ENCODE data around the gene SMYD3.
A peak's percentile ranks its signal among the peaks of the same experiment; 100 is the strongest.

SMYD3 gene

GRCh38 chr1:246460406-246460805, 46.7 kb downstream of the SMYD3 start:
- Mint-ChIP-seq H3K27me3 (no peaks in the 10 kb centered on the region), H3K4me3 (no peak overlapping the region), H3K4me1 (ENCODE audit: low read depth) (peaks cover 23% of the 10 kb centered on the region), H3K36me3 (ENCODE audit: low read depth) (peaks cover 16% of the 10 kb centered on the region), H3K27ac (no peak overlapping the region), H3K9me3 (no peaks in the 10 kb centered on the region)

DNA sequence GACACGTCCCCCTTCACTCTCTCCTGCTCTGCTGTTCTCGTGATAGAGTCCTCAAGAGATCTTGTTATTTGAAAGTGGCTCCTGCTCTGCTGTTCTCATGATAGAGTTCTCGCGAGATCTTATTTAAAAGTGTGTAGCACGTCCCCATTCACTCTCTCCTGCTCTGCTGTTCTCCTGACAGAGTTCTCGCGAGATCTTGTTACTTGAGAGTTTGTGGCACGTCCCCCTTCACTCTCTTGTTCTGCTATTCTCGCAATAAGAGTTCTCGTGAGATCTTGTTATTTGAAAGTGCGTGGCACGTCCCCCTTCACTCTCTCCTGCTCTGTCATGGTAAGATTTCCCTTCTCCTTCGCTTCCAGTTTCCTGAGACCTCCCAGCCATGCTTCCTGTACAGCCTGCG, 47.9 kb downstream of the SMYD3 start:
- peaks cover 23% of the 10 kb centered on the region for H3K4me1 Mint-ChIP-seq (ENCODE audit: low read depth)
- no peaks in the 10 kb centered on the region for H3K9me3 Mint-ChIP-seq
- no peak overlapping the region for H3K4me3 Mint-ChIP-seq
- no peaks in the 10 kb centered on the region for H3K27me3 Mint-ChIP-seq
- H3K27ac Mint-ChIP-seq: no peak overlapping the region
- H3K36me3 Mint-ChIP-seq (ENCODE audit: low read depth): peaks cover 16% of the 10 kb centered on the region

DNA sequence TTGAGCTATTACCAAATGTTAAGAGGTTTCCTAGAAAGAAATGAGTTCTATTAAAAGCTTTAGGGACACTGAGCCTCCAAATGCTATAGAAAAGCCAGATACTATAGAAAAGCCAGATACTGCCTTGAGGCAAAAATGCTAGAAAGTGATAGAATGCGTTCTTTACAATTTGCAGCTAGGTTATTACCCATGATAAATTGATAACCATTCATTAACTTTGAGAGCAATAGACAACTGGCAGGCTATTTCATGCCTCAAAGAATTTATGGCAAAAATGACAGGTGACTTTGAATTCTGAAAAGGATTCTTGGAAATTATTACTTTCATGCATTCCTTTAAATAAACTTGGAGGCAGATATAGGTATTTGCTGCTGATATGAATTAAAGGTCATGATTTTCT, 51.6 kb downstream of the SMYD3 start:
- Mint-ChIP-seq H3K4me3 (no peak overlapping the region), H3K36me3 (ENCODE audit: low read depth) (peaks cover 16% of the 10 kb centered on the region), H3K9me3 (no peaks in the 10 kb centered on the region), H3K27me3 (no peaks in the 10 kb centered on the region), H3K4me1 (ENCODE audit: low read depth) (peaks cover 23% of the 10 kb centered on the region), H3K27ac (no peak overlapping the region)

- no peaks in the 10 kb centered on the region for H3K9me3 Mint-ChIP-seq
- peaks cover 12% of the 10 kb centered on the region for H3K36me3 Mint-ChIP-seq (ENCODE audit: low read depth)
- H3K4me1 Mint-ChIP-seq (ENCODE audit: low read depth): peaks cover 19% of the 10 kb centered on the region
- no peak overlapping the region for H3K27ac Mint-ChIP-seq
- H3K27me3 Mint-ChIP-seq: no peaks in the 10 kb centered on the region
- H3K4me3 Mint-ChIP-seq: no peak overlapping the region
Observed at GRCh38 chr1:246454655-246455054, 52.4 kb downstream of the SMYD3 start.

GRCh38 chr1:246450611-246451251, 56.3 kb downstream of the SMYD3 start:
- Mint-ChIP-seq H3K27me3 (no peaks in the 10 kb centered on the region), H3K36me3 (ENCODE audit: low read depth) (peaks cover 9% of the 10 kb centered on the region), H3K9me3 (peaks cover 3% of the 10 kb centered on the region), H3K27ac (no peak overlapping the region), H3K4me3 (no peak overlapping the region), H3K4me1 (ENCODE audit: low read depth) (peaks cover 4% of the 10 kb centered on the region)

- no peak overlapping the region for H3K27ac Mint-ChIP-seq
- peaks cover 3% of the 10 kb centered on the region for H3K9me3 Mint-ChIP-seq
- H3K4me1 Mint-ChIP-seq (ENCODE audit: low read depth): peaks cover 5% of the 10 kb centered on the region
- peaks cover 9% of the 10 kb centered on the region for H3K36me3 Mint-ChIP-seq (ENCODE audit: low read depth)
- H3K27me3 Mint-ChIP-seq: no peaks in the 10 kb centered on the region
- H3K4me3 Mint-ChIP-seq: no peak overlapping the region
Observed at GRCh38 chr1:246448373-246448772, 58.7 kb downstream of the SMYD3 start.

- Mint-ChIP-seq H3K27me3 (no peaks in the 10 kb centered on the region), H3K27ac (no peak overlapping the region), H3K9me3 (peaks cover 3% of the 10 kb centered on the region), H3K4me1 (ENCODE audit: low read depth) (peaks cover 5% of the 10 kb centered on the region), H3K36me3 (ENCODE audit: low read depth) (peaks cover 9% of the 10 kb centered on the region), H3K4me3 (no peak overlapping the region)
Observed at GRCh38 chr1:246447501-246447900, 59.6 kb downstream of the SMYD3 start.

DNA sequence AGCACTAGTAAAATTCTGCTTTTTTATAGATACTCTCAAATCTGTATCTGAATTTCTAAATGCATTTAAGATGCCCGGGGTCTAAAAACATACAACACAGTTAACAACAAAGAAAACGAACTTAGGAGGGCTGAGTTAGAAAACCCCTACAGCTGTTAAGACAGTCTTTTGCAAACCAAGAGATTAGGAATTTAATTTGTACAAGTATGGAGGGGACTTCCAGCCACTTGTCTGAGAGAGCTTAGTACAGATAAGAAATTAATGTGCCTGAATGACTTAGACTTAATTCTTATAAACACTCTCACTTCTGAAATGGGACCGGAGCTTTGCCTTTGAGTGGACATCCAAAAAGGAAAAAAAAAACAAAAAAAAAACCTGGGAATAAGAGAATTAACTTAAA, 61.6 kb downstream of the SMYD3 start:
- Mint-ChIP-seq H3K4me3 (no peak overlapping the region), H3K36me3 (ENCODE audit: low read depth) (peaks cover 9% of the 10 kb centered on the region), H3K27me3 (no peaks in the 10 kb centered on the region), H3K27ac (no peak overlapping the region), H3K9me3 (peaks cover 3% of the 10 kb centered on the region), H3K4me1 (ENCODE audit: low read depth) (peaks cover 5% of the 10 kb centered on the region)

- Mint-ChIP-seq H3K27ac (no peak overlapping the region), H3K27me3 (no peaks in the 10 kb centered on the region), H3K9me3 (peaks cover 3% of the 10 kb centered on the region), H3K4me1 (ENCODE audit: low read depth) (peaks cover 5% of the 10 kb centered on the region), H3K4me3 (no peak overlapping the region), H3K36me3 (ENCODE audit: low read depth) (peaks cover 16% of the 10 kb centered on the region)
Observed at GRCh38 chr1:246444617-246445016, 62.5 kb downstream of the SMYD3 start.

GRCh38 chr1:246437961-246438360, 69.1 kb downstream of the SMYD3 start:
- Mint-ChIP-seq H3K36me3 (ENCODE audit: low read depth) (peaks cover 42% of the 10 kb centered on the region), H3K4me3 (no peak overlapping the region), H3K27ac (no peak overlapping the region), H3K4me1 (ENCODE audit: low read depth) (peaks cover 10% of the 10 kb centered on the region), H3K9me3 (peaks cover 17% of the 10 kb centered on the region), H3K27me3 (no peaks in the 10 kb centered on the region)

DNA sequence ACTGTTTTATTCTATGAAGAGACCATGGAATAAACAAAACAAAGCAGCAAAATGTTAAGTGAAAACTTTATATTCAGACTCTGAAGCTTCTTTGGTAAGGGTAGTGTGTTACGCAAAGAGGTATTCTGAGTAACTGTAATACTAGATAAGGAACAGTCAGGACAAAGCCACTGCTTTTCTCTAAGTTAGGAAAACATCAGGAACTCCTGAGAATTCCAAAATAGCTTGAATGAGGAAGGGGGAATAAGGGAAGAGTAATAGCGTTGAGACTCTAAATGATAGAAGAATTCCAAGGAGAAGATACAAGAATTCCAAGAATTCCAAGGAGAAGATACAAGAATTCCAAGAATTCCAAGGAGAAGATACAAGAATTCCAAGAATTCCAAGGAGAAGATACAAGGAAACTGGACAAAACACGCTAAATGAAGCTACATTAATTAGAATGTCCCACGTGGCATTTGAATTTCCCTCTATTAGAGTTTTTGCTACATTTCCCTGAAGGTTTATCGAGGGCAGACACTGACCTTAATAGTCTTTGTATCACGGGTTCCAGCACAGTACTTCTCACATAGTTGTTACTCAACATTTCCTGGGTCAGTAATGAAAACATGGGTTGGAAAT, 71.5 kb downstream of the SMYD3 start:
- H3K4me3 Mint-ChIP-seq: no peak overlapping the region
- peaks cover 10% of the 10 kb centered on the region for H3K4me1 Mint-ChIP-seq (ENCODE audit: low read depth)
- H3K27me3 Mint-ChIP-seq: no peaks in the 10 kb centered on the region
- H3K27ac Mint-ChIP-seq: no peak overlapping the region
- peaks cover 53% of the 10 kb centered on the region for H3K36me3 Mint-ChIP-seq (ENCODE audit: low read depth)
- peaks cover 21% of the 10 kb centered on the region for H3K9me3 Mint-ChIP-seq

DNA sequence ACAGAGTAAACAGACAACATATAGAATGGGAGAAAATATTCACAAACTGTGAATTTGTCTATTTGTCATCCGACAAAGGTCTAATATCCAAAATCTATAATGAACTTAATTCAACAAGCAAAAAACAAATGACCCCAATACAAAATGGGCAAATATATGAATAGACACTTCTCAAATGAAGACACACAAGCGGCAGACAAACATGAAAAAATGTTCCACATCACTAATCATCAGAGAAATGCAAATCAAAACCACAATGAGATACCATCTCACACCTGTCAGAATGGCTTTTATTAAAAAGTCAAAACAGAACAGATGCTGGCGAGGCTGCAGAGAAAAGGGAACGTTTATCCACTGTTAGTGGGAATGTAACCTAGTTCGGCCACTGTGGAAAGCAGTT, 72.7 kb downstream of the SMYD3 start:
- H3K27ac Mint-ChIP-seq: no peak overlapping the region
- no peaks in the 10 kb centered on the region for H3K27me3 Mint-ChIP-seq
- no peak overlapping the region for H3K4me3 Mint-ChIP-seq
- peaks cover 10% of the 10 kb centered on the region for H3K4me1 Mint-ChIP-seq (ENCODE audit: low read depth)
- H3K9me3 Mint-ChIP-seq: peaks cover 26% of the 10 kb centered on the region
- H3K36me3 Mint-ChIP-seq (ENCODE audit: low read depth): peaks cover 46% of the 10 kb centered on the region

DNA sequence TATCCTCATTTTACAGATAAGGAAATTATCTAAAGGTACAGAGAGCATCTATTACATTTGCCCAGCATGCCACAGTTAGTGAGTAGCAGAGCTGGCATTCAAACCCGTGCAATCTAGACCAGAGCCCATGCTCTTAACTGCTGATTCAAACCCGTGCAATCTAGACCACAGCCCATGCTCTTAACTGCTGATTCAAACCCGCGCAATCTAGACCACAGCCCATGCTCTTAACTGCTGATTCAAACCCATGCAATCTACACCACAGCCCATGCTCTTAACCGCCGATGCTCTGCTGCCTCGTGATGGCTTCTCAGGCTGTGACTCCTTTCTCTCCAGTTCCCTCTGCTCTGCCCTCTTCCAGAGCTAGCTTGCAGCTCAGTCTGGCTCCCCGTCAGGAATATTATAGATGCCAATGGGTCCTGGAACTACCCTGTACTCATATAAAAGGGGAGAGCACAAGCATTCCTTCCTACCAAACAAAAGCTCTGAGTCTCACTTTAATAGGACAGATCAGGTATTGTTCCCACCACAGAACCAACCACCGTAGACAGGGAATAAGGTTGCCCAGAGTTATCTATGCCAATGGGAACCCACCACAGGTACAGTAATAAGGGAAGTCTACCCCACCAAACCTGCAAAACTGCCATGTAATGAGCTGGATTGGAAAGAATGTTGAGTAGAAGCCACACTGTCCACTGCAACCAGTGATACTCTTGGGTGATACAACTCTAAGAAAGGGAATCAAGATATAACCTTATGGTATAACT, 78.4 kb downstream of the SMYD3 start:
- Mint-ChIP-seq H3K4me1 (ENCODE audit: low read depth) (peaks cover 8% of the 10 kb centered on the region), H3K27ac (peak overlapping the region; percentile 56), H3K4me3 (no peak overlapping the region), H3K27me3 (no peaks in the 10 kb centered on the region), H3K9me3 (peaks cover 10% of the 10 kb centered on the region), H3K36me3 (ENCODE audit: low read depth) (peaks cover 22% of the 10 kb centered on the region)

- Mint-ChIP-seq H3K36me3 (ENCODE audit: low read depth) (peaks cover 15% of the 10 kb centered on the region), H3K27me3 (no peaks in the 10 kb centered on the region), H3K4me1 (ENCODE audit: low read depth) (peaks cover 8% of the 10 kb centered on the region), H3K27ac (no peak overlapping the region), H3K9me3 (peaks cover 10% of the 10 kb centered on the region), H3K4me3 (no peak overlapping the region)
Observed at GRCh38 chr1:246427611-246428010, 79.5 kb downstream of the SMYD3 start.

- H3K36me3 Mint-ChIP-seq (ENCODE audit: low read depth): peaks cover 11% of the 10 kb centered on the region
Observed at GRCh38 chr1:246425895-246426294, 81.2 kb downstream of the SMYD3 start.

More at GRCh38 chr1:246425895-246426294, 81.2 kb downstream of the SMYD3 start:
- H3K27ac Mint-ChIP-seq: no peak overlapping the region
- H3K9me3 Mint-ChIP-seq: peaks cover 9% of the 10 kb centered on the region
- peaks cover 8% of the 10 kb centered on the region for H3K4me1 Mint-ChIP-seq (ENCODE audit: low read depth)
- no peaks in the 10 kb centered on the region for H3K27me3 Mint-ChIP-seq
- no peak overlapping the region for H3K4me3 Mint-ChIP-seq
